HG03378 (cell line): ENCODE data around the gene SLC36A1.

Experiments
- ATAC-seq: cut with Tn5 transposase; IDR thresholded peaks from one replicate; pipeline ENCODE4 v1.9.1; 2021; ENCODE audit warnings: mild to moderate bottlenecking, moderate library complexity; ENCODE audit not compliant: unreplicated experiment

The SLC36A1 gene

DNA sequence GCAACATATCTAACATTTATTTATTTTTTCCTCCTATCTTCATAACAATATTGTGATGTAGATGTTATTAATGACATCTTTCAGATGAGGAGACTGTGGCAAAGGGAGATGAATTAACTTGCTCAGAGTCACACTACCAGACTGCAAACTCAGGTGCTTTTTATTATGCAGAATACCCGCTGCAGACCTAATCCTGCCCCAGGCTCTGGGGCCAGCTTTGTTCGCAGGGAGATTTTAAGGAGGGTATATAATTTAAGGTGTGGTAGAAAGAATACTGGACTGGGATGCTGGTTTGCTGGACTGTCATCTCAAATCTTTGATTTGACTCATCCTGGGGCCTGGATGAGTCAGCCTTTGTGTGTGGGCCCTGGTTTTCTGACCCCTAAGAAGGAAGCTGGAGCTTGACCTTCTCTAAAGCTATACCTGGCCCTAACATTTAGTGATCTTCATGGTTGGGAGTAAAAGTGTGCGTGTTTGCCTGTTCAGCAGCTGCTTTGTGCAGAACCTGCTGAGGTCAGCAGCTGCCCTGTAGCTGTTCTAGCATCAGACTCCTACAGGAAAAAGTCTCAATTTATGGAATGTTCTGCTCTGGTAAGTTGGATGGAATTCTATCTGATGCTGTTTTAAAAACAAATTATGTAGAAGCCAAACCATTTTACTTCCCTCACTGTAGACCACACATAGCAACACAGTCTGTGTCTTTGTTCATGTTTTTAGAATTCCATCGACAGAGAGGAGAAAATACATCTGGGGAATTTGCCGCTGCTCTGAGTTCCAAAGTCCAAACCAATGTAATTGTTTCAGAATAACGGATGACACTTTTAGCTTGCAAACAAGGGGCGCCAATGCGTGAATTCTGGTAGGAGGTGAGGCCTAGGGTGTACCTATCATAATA, 4.5 kb downstream of the SLC36A1 start:
- ATAC-seq, result peak; percentile 75

DNA sequence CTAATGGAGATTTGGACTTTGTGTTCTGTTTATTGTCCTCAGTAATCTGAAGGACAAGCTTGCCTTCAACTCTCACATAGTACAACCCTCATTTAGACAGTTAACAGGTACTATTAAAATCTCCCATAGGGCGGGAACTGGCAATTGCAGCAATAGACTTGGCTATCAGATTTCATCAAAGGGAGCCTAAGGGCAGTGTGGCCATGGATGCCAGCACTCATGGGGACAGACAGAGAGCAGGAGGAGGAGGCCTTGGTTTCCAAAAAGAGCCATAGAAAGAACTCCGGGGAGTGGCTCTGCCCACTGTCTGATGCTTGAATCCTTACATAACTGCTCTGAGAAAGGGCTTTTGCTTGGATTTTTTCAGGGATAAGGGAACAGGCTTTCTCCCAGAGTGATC, 6.8 kb downstream of the SLC36A1 start:
- no peak for ATAC-seq

DNA sequence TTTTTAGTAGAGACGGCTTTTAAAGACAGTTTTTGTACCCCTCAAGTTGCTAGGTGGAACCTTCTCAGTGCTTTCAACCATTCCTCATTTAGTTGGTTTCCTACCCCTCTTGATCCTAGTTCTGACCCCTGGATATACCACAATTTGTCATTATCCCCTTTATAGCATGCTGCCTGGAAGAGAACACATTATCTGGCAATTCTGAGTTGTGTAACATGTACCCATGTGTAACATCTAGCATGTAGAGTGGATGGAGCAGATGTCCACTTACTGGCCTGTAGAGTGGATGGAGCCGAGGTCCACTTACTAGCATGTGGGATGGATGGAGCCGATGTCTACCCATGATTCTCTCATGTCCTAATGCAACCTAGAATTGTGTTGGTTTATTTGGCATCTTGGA, 7.5 kb downstream of the SLC36A1 start:
- ATAC-seq, result no peak

DNA sequence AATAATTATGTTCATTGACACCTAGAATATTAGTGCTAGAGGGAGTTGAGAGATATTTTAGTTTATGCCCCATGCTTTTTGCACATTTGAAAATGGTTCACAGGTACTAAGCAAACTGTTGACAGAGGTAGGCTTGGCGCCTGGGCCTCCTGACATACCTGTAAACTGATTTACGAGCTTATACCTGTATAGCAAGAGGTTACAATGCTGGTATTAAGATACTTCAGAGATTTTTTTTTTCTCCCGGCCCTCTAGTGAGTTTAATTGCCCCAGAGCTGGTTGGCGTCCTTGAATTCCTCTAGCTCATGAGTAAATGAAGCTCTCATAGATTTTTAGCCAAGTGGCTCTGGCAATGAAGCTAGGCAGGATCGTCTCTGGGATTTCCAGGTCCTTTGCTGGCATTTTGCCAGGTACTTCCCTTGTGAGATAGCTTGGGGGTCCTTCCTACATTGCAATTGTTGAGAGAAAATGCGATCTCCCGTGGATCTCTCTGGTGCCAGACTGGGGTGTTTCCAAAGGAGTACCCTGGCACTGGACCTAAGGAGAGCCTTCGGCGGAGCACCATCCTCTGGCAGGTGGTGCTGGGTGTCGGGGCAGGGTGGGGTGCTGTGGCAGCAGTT, 9.0 kb downstream of the SLC36A1 start:
- no peak for ATAC-seq

DNA sequence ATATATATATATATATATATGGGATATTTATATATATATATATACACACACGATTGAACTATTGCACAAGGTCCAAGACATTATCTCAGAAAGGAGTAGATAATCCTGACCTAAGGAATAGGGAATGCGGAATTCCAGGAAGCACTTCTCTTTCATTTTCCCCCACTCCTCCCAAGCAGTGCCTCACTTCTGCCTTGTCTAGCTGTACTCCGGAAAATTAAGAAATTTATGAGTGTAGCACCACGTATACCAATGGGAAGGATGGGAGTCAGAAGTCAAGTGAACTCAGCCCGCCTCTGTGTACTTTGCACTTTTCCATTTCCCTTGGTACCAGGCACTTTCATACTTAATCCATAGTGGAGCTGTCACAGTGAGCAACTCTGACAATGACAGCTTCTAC, 10.9 kb downstream of the SLC36A1 start:
- ATAC-seq, result no peak

DNA sequence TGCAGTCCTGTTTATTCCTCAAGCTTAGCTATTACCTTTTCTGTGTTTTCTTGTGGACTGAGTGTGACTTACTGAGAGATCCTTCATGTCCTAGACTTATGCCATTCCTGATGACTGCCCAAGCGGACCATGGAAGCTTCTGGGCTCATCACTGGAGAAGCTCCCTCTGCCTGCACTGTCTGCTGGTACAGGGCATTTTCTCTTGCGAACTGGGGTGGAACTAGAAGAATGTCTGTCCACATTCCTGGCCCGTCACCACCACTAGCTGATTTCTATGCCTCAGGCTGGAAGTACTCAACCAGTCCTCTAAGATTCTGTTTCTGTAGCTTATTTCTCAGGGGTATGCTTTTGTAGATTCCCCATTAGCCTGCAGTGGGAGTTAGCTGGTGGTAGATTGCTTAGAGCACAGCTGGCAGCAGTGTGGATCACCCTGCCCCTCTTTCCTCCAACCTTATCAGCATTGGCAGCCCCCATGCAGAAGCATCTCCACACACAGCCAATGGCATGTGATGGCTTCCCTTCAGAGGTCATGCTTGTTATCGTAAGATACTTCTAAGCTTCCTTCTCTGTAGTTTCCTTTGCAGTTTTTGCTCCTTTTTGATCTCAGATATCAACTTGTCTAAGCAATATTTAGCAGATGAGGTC, 12.4 kb downstream of the SLC36A1 start:
- no peak for ATAC-seq

DNA sequence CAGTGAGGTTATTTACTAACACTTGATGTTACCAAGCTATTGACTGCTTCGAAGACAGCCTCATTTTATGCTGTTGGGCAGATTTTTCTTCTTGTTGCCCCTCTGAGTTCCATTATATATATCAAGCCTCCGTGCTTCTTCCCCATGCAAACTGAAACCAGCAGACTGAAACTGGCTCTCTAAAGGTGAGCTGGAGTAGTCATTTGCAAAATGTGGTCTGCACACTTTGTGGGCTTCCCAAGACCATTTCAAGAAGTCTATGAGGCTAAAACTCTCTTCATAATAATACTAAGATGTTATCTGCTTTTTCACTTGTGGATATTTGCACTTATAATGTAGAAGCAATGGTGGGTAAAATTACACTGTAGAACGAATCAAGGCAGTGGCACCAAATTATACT, 13.9 kb downstream of the SLC36A1 start:
- peak; percentile 90 for ATAC-seq

DNA sequence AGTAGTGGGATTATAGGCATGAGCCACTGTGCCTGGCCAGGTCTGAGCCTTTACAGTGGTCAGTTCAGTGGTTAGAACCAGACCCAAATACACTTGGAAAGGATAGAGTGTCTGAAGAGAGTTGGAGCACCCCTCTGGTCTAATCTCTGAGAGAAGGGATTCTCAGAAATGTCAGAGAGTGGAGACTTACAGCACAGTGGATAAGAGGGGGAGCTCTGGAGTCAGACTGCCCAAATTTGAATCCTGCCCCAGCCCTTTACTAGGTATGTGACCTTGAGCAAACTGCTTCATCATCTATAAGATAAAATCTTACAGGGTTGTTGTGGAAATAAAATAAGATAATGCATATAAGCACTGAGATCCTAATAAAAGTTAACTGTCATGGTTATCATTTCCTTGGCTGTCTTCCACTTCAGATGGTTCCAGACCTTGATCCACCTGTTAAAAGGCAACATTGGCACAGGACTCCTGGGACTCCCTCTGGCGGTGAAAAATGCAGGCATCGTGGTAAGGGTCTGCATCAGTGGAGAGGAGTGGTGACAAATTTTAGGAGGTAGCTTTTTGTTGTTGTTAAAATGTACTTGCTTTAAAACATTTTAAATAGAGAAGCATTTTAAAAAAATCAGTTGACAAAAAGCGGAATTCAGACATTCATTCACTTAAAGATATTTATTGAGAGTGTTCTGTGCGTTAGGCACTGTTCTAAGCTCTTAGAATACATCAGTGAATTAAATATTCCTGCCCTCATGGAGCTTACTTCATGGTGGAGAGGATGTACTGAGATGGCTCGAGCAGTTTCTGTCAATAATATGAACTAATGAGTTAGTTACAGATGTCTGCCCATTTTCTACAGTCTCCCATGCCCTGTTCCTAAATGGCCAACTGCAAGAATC, 16.0 kb downstream of the SLC36A1 start:
- ATAC-seq, result no peak

DNA sequence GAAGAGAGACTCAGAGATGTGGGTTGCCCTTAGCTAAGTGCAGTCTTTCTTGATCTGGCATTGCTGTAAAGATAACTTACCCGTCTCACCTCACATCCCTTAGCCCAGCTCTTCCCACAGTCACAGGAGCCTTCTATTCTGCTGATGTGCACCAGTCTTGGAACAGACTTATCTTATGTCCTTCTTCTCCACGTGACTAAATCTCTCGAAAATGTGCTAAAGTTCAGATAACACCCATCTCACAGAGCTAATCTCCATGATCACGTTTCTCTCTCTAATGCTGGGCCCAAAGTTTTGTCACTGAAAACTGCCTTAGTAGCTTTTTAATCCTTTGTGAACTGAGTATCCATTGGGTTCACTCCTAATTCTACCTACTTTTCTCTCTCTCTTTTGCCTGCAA, 16.7 kb downstream of the SLC36A1 start:
- no peak for ATAC-seq

DNA sequence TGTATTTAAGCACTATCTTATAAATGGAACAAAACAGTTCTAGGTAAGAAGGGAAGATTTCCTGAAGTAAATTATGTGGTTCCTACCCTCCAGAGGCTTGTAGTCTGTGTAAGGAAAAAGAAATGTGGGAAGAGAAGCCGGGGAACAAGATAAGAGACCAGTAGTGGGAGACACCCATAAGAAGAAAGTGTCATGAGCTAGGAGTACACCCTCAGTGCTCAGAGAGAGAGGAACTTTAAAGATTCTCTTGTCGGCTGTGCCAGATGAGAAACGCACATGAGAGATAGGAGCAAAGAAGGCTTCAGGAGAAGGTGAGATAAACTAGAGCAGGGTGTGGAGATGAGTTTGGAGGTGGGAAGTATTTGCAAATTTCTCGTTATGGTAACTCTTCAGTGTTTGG, 18.1 kb downstream of the SLC36A1 start:
- ATAC-seq, result no peak

DNA sequence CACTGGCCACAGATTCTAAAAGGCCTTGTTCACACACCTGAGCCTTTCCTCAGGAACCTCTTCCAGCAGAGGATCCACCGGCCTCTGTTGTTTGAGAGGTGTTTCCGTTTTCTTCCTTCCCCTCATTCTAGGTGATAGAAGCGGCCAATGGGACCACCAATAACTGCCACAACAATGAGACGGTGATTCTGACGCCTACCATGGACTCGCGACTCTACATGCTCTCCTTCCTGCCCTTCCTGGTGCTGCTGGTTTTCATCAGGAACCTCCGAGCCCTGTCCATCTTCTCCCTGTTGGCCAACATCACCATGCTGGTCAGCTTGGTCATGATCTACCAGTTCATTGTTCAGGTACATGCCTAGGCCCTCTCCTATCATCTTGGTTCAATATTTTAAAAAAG, 20.2 kb downstream of the SLC36A1 start:
- ATAC-seq, result no peak

DNA sequence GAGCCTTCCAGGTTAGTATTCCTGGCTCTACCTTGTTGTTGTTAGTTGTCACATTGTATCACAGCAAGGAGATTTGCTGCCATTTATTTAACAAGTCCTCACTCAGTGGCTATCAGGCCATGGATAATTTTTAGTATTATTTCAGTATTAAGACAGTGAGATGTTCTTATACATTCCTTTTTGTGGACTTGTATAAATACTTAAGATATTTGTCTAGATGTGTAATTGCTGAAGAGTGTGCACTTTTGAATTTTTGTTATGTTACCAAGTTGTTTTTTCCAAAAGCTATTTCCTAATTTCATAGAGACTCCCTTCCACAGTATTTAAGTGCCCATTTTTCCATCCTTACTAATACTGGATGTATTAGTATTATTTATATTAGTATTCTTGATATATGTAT, 22.0 kb downstream of the SLC36A1 start:
- ATAC-seq, result no peak

DNA sequence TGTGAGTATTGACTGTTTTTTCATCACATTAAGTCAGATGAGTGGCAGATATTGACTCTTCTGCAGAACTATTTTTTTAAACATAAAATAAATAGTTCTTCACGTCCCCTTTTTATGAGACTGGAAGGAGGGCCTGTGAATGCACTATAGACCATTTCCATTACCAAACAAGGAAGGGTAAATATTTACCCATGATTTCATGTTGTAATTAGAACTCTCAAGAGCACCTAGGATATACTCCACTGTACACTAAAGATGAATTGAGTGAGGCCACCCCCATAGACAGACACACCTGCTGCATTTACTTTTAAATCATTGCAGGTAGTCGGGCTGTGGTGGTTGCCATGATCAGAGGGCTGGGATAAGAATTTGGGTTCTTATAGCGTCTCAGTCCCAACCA, 22.6 kb downstream of the SLC36A1 start:
- ATAC-seq, result no peak

DNA sequence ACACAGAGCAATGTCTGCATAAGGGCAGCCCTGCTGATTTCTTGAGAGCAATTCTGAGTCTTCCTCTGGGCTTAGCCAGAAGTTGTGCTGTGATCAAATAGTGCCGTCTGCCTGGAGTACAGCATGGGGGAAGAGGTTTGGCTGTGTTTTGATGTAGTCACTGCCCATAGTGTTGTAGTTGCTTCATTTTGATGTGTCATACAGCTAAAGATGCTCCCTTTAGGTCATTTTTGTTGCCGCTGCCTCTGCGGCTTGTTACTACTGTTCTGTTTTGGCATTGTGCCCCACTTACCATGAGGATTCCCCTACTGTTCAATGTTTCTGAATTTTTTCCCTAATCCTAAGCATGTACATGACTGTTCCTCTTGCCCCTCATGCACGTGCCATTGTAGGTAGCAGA, 23.0 kb downstream of the SLC36A1 start:
- no peak for ATAC-seq

DNA sequence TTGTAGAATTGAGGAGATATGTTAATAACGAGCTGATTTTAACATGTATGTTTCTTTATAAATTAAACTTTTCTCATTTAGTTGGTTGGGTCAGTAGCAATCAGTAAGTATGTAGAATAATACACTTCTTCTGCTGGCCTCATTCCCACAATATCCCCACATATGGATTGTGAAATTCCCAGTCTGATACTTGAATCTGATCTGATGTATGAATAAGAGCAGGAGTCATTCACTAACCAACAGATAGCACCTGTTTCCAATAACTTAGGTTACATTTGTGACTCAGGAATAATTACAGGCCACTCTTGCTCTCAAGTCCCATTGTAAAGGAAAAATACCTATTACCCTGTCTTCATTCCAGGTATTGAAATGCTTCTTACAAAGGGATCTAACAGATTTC, 23.9 kb downstream of the SLC36A1 start:
- no peak for ATAC-seq

DNA sequence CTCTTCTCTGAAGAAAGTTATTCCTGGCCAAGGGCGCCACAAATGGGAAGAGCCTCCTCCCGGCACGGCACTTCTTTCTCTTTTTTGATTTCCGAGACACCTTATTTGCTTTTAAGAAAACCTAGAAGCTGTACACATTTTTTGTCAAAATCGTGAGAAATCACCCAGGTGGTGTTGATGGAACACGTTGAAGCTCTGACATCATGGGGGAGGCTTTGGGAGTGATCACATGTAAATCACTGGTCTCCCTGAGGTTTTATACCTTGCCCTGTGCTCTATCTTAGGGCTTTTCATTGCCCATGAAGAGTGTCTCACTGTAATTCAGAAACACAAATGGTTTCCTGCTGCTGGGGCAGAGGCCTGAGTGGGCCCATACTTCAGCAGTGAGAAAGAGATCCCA, 27.4 kb downstream of the SLC36A1 start:
- no peak for ATAC-seq

DNA sequence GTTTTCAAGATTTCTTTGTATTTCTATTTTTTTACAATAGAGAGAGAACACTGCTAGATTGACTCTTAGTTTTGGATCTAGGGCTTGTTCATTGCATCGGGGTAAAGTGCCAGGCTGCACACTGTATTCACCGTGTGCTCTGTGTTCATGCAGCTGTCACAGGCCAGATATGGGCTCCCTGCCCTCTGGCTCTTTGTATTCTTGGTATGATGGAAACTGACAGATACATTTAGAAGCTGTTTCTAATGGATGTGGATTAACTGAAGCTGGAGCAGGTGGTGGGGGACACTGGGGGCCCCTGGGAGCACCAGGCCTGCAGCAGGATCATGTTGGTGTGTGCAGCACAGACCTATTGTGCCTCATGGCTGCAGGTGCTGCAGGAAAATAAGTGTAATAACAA, 28.0 kb downstream of the SLC36A1 start:
- no peak for ATAC-seq

DNA sequence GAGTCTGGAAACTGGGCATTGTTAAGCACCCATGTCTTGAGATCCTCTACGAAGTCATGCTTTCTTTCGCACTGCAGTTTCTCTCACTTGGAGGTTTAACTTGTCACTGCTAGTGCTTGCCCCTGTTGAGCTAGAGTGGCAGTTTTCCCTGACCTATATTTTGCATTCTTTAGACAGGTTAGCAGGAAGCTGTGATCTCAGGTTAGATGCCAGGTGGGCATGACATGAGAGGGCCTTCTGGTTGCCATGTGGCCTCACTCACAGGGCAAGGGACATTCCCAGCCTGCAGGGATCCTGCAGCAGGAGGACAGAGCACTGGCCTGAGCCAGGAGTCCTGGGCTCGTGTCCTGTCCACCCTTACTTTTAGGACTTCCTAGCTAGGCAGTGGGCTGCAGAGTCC, 28.6 kb downstream of the SLC36A1 start:
- ATAC-seq, result no peak

DNA sequence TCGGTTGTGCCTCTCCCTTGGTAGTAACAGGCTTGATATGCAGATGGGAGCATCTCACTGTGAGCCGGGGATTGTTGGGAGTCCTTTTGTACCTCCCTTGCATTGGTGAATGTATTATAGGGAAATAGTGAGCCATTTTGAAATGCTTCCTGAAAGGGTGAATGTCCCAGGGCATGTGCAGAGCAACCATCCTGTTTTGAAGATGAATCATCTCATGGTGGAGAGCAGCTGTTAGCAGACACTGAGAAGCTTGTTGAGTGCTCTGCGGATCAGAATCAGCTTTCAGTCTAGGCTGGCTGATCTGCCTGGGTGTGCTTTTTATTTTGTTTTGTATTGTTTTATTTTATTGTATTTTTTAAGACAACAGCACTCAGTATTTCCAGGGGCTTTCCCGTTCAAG, 29.7 kb downstream of the SLC36A1 start:
- ATAC-seq, result no peak

DNA sequence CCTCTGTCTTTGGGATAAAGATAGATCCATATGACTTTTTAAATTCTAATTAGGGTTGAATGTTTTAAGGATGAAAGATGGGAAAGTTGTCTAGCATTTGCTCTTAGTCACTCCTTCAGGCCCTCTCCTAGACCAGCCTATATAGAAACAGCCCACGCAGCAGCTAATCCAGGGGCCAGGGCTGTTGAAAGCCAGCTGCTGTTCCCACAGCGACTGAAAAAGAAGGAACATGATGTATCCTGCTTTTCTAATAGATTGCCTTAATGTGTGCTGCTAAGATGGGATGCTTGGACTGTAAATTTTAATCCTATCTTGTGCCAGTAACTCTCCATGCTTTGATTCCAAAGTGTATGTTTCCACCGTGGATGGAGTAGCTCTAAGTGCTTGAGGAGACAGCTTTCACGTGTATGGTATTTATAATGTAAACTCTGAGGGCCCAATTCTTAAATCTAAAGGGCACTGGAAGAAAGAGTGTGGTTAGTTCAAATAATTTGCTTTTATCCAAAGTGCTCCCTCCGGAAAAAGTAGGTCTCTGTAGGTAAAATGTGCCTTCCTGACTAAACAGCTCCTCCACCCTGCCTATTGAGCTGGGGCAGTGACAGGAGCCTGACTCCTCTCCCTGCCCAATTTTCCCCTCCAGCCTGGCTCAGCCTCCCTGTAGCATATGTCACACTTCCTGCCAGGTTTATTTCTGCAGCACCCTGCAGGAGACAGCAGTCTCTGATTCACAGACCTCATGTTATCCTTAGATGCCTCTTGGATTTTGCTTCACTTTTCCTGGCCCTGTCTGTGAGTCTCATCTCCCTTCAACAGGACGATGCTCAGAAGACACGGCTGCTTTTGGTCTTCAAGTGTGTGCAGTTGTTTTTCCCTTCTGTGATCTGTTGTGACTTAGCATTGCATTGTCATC, 33.2 kb downstream of the SLC36A1 start:
- no peak for ATAC-seq
